HepG2 (cell line): ENCODE data around the gene MED1. TPM values are rescaled to one million over a fixed set of nuclear protein-coding genes. Genes with fewer than 3 reads are reported as not detected.

Experiments
- DBP ChIP-seq: sonication (generic); formaldehyde crosslinking; IDR thresholded peaks from 2 replicates; pipeline ENCODE4 v1.4.0; 2020; ENCODE audit warnings: missing genetic modification reagents; ENCODE audit errors: not compliant biosample characterization
- HOXA5 ChIP-seq: sonication (generic); formaldehyde crosslinking; IDR thresholded peaks from 2 replicates; pipeline ENCODE4 v1.4.0; 2020; ENCODE audit warnings: missing genetic modification reagents
- KAT2B ChIP-seq: fragments of 150-350 bp; IDR thresholded peaks from 2 replicates; pipeline ENCODE4 v1.6.1; 2014; ENCODE audit warnings: low read depth, low read length, borderline replicate concordance
- MYC ChIP-seq: sonication (generic); formaldehyde crosslinking; IDR thresholded peaks from 2 replicates; pipeline ENCODE4 v1.9.0; 2021; ENCODE audit warnings: missing genetic modification reagents, borderline replicate concordance
- NFAT5 ChIP-seq: sonication (generic); formaldehyde crosslinking; IDR thresholded peaks from 2 replicates; pipeline ENCODE4 v1.4.0; 2020; ENCODE audit warnings: missing genetic modification reagents
- SP140L ChIP-seq: sonication (generic); formaldehyde crosslinking; IDR thresholded peaks from 2 replicates; pipeline ENCODE4 v1.4.0; 2020; ENCODE audit warnings: missing genetic modification reagents, borderline replicate concordance
- ZFP91 ChIP-seq: sonication (generic); formaldehyde crosslinking; IDR thresholded peaks from 2 replicates; pipeline ENCODE4 v1.9.0; 2022; ENCODE audit warnings: missing genetic modification reagents, mild to moderate bottlenecking, borderline replicate concordance
- ZNF253 ChIP-seq: sonication (generic); formaldehyde crosslinking; IDR thresholded peaks from 2 replicates; pipeline ENCODE4 v1.8.0; 2022; ENCODE audit warnings: mild to moderate bottlenecking, missing genetic modification reagents, borderline replicate concordance
- ZNF329 ChIP-seq: sonication (generic); formaldehyde crosslinking; IDR thresholded peaks from 2 replicates; pipeline ENCODE4 v1.9.0; 2021; ENCODE audit warnings: low read depth, mild to moderate bottlenecking, missing genetic modification reagents
- ZNF580 ChIP-seq: IDR thresholded peaks from 2 replicates; pipeline ENCODE4 v1.6.1; 2016; ENCODE audit warnings: low read depth, borderline replicate concordance
- ZNF609 ChIP-seq: sonication (generic); formaldehyde crosslinking; IDR thresholded peaks from 2 replicates; pipeline ENCODE4 v1.4.0; 2020; ENCODE audit warnings: mild to moderate bottlenecking, missing genetic modification reagents, borderline replicate concordance
- ZNF672 ChIP-seq: sonication (generic); formaldehyde crosslinking; IDR thresholded peaks from 2 replicates; pipeline ENCODE4 v1.8.1; 2022; ENCODE audit warnings: missing genetic modification reagents
- ZNF83 ChIP-seq: sonication (generic); formaldehyde crosslinking; IDR thresholded peaks from 2 replicates; pipeline ENCODE4 v1.4.0; 2020; ENCODE audit warnings: missing genetic modification reagents, mild to moderate bottlenecking, borderline replicate concordance
- ZSCAN30 ChIP-seq: sonication (generic); formaldehyde crosslinking; IDR thresholded peaks from 2 replicates; pipeline ENCODE4 v1.5.0; 2020; ENCODE audit warnings: mild to moderate bottlenecking, missing genetic modification reagents
- polyA plus RNA-seq, 8 experiments: library from polyadenylated mRNA; depleted of rRNA in 3 of 8; stranded (reverse) in 7 of 8; unstranded in 1 of 8; fragments of >200 nt; fragmentation: Illumina TruSeq in 4 of 8; extraction: Trizol in 4 of 8; gene quantifications; 2 replicates each; pipeline versions ENCODE4 v1.2.1 to v1.2.3, GENCODE V29; 2011 to 2016; ENCODE audit warnings: low read depth in 4 of 8, missing spikeins in 1 of 8, mixed read lengths in 1 of 8; ENCODE audit not compliant: insufficient read depth in 1 of 8
- total RNA-seq, 5 experiments: library from RNA; depleted of rRNA; stranded (reverse); fragments of >200 nt; fragmentation: Illumina TruSeq; extraction: Trizol; gene quantifications; 2 replicates each; pipeline ENCODE4 v1.2.3, GENCODE V29; 2016; ENCODE audit warnings: low read depth in 1 of 5

The MED1 gene
- total and polyA plus RNA-seq, 2 of the 13 experiments (the other 11 are each of a cell fraction or from before 2014, with no cell fraction given): 37.5 to 40.1 TPM

- TF ChIP-seq ZNF609 (CRISPR knock-in tag) (peak; percentile 75), DBP (peak; percentile 67), ZNF253 (CRISPR knock-in tag) (peak; percentile 95; the same call in 1 of the 2 replicates), ZNF580 (CRISPR knock-in tag) (peak; percentile 93), ZNF83 (peak; percentile 97; the same call in 1 of the 2 replicates), NFAT5 (CRISPR knock-in tag) (peak; percentile 84; the same call in 1 of the 2 replicates), ZSCAN30 (no peak), ZNF672 (no peak), ZFP91 (peak; percentile 77), SP140L (peak; percentile 33; the same call in 1 of the 2 replicates), KAT2B (no peak), HOXA5 (CRISPR knock-in tag) (peak; percentile 95), MYC (CRISPR knock-in tag) (peak; percentile 74; the same call in 1 of the 2 replicates), ZNF329 (CRISPR knock-in tag) (0 out of 2 replicates have a peak, but pooled peaks have one; percentile 21)
Measured at GRCh38 chr17:39461113-39461925, 10.3 kb upstream of the MED1 start, which contains the start of gene CDK12 (continued).
